HG03460 (cell line): Measurements from ENCODE around the gene ETS1.
"Not testable (repeated sequence)": the region's sequence is repeated elsewhere in the genome, so short reads cannot be mapped to it uniquely, and the experiment has no call there.

Experiments
- ATAC-seq: cut with Tn5 transposase; IDR thresholded peaks from one replicate; pipeline ENCODE4 v1.9.1; 2021; ENCODE audit not compliant: unreplicated experiment

Gene ETS1

DNA sequence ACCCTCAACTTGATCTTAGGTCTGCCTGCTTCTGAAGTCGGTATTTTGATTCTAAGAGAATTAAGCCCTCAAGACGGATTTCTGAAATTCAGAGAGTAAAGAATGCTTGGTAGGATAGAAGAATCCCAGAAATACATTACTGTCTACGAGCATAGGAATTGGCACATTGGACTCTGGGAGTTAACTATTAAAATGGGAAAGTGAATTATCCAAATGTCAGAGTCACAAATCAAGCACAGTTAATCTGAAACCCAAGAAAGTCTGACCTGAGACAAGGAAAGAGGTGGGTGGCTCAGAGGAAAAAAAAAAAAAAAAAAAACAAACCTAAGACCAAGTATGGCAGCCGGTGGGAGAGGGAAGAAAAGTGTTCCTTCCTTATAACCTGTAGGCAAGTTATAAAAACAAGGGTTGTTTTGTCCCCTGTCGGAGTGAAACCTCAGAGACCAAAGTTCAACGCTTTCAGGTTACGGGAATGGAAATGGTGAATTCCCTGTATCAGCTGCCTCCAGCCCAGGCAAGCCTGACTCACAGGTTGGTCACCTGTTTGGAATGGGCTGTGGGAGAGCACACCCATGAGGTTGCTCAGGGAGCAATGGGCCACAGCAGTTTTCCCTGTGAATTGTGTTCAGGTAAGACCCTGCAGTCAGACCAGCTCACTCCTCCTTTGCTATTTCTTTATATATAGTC is 139.0 kb downstream of the ETS1 start:
- no peak for ATAC-seq

GRCh38 chr11:128447233-128447632 is 140.1 kb downstream of the ETS1 start:
- ATAC-seq = no peak

DNA sequence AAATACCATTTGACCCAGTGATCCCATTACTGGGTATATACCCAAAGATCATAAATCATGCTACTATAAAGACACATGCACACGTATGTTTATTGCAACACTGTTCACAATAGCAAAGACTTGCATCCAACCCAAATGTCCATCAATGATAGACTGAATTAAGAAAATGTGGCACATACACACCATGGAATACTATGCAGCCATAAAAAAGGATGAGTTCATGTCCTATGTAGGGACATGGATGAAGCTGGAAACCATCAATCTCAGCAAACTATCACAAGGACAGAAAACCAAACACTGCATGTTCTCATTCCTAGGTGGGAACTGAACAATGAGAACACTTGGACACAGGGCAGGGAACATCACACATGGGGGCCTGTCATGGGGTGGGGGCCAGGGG is 141.4 kb downstream of the ETS1 start:
- ATAC-seq = not testable (repeated sequence)

DNA sequence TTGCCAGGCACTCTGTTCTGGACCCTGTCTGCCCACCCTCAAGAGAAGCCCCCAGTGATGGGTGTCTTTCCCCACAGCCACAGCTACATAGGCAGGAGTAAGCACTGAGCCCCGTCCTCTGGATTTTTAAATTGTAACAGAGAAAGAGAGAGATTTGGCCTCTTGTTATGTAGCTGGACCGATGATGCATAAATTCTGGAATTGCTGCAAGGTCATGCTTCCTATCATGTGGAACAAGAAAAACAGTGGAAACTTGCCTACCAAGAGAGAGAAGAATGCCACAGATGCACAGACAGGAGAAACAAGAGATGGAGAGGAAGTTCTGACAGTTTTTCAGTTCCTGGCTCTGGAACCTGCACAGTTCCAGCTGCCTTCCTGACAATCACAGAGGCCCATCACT is 150.2 kb downstream of the ETS1 start:
- no peak for ATAC-seq

DNA sequence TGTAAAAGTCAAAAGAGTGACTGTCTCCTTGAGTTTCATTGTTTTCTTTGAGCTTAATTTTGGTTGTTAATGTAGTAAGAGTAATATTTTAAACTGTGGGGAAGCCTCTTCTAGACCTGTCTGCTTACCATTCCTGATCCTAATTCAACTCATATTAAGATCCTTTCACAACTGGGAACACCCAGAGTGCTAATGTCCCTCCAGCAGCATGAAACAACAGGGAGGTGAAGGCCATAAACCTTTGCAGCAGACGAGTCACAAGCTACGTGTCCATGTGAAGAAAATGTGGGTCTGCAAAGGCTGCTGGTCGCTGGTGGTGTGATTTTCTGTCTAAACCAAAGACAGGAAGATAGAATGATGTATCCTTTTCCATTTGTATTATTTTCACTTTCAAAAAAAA is 152.5 kb downstream of the ETS1 start:
- no peak for ATAC-seq

- ATAC-seq = no peak
These were observed 152.9 kb downstream of the ETS1 start for GRCh38 chr11:128434411-128434810.

- no peak for ATAC-seq
These were observed 154.4 kb downstream of the ETS1 start for GRCh38 chr11:128432926-128433325.

- ATAC-seq = no peak
These were observed 155.4 kb downstream of the ETS1 start for GRCh38 chr11:128431931-128432330.

DNA sequence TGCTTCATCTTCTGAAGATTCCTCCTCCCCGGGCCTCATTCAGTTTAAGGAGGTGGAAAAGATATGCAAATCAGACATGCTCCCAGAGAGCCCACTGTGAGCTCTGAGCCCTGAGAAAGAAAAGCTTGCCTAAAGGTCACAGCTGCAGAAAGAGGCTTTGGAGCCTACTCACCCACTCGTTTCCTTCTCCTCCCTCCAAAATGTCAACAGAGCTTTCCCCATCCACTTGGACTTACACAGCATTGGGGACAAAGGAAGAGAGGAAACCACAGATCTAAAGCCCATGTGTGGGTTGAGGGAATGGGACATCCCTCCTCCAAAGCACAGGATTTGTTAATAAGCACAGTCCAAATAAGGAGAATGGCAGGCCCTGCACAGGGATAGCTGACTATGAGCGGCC is 158.4 kb downstream of the ETS1 start:
- ATAC-seq = no peak

DNA sequence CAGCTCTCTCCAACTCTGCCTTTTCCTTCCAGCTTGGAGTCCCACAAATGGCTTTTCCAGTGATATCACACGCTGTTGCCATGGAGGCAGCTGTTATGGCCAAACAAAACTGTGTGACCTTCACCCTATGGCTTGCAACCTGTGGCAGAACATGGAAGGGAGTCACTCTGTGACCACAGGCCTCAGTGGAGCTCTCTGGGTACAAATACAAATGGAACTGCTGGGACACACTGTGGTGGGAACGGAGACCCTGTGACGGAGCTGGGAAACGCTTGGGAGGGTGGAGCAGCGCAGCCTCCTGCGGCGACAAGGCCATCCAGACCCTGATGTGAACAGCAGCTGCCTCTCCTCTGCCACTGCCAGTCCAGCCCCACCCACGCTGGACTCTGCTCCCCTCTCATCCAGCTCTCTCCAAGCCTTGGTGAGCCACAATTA is 162.5 kb downstream of the ETS1 start:
- ATAC-seq = no peak

- no peak for ATAC-seq
These were observed 163.1 kb downstream of the ETS1 start for GRCh38 chr11:128424271-128424711.

- ATAC-seq = no peak
These were observed 164.6 kb downstream of the ETS1 start for GRCh38 chr11:128422576-128423370.

GRCh38 chr11:128421577-128422330 is 165.6 kb downstream of the ETS1 start:
- no peak for ATAC-seq

GRCh38 chr11:128420951-128421350 is 166.4 kb downstream of the ETS1 start:
- ATAC-seq = no peak

GRCh38 chr11:128420265-128420664 is 167.1 kb downstream of the ETS1 start:
- ATAC-seq = no peak

GRCh38 chr11:128419012-128419767 is 168.2 kb downstream of the ETS1 start:
- ATAC-seq = no peak

- no peak for ATAC-seq
These were observed 169.6 kb downstream of the ETS1 start for GRCh38 chr11:128417607-128418324.

DNA sequence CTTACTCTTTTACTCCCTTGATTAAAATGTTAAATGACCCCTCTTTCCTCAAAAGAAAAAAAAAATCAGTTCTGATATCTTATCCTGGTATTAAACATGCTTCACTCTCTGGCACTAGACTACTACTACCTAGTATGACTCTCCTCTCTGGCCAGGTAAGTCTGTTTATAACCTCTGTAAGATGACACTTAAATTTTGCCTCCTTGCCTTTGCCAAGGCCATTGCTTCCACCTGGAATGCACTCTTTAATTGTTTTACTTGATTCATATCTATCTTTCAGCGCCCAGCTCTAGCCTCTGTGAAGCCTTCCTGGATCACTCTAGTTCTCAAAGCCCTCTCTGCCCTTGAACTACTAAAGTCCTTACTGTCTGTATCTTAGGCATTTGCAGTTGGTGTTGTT is 170.4 kb downstream of the ETS1 start:
- ATAC-seq = no peak

DNA sequence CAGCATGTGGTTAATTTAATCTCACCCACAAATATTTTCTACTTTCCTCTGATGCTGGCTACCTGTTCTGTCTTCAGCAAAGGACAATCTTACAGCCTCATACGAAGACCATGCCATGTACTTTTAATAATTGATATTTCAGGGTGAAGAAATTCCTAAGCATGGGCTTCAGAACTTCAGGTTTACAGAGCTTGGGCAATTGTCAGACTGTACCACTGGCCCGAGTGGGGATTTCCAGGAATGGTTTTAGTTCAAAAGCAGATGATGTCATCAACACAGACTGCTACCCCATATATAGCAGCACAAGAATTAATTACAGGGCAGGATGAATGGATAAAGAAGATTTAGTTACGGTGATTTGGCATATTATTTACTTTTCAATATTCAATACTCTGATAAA is 171.8 kb downstream of the ETS1 start:
- ATAC-seq = no peak
